SIG-M5 treated with dmso at 0.1 percent for 504 hours (cell line): ENCODE results near the gene DNAI1.

Experiments used
- DNase-seq: peaks from one replicate; lab custom pipeline; 2025; ENCODE audit not compliant: unreplicated experiment; lab: John Stamatoyannopoulos, UW

The DNAI1 gene

DNA sequence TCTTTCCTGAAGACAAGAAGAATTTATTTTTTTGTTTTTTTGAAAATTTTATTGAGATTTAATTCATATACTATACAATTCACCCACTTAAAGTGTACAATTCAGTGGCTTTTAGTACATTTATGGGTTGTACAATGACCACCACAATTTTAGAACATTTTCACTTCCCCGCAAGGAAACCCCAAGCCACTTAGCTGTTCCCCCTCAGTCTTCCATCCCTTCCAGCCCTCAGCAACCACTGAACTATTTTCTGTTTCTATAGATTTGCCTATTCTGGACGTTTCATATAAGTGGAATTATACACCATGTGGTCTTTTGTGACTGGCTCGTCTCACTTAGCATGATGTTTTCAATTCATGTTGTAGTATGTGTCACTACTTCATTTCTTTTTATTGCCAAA lies 28.0 kb downstream of the DNAI1 start:
- DNase-seq = no peak

- DNase-seq = no peak
Measured at GRCh38 chr9:34490360-34490759, 31.8 kb downstream of the DNAI1 start.

GRCh38 chr9:34490760-34491159 lies 32.2 kb downstream of the DNAI1 start:
- no peak for DNase-seq

DNA sequence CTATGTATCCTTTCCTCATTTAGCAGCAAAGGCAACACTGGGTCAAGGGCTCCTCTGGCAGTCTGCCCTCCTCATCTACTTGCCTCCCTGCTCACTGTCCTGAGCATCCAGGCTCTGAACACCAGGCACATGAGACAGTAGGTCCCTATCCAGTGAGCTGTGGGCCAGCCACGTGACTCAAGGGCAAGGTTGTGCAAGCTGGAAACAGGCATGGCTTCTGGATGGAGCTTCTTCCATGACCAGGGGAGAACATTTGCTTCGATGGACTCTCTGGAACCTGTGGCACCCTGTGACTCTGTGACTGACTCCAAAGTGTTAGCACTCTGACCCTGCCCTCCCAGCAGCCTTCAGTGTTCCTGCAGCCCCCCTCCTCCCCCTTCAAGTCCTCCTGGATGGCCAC lies 33.0 kb downstream of the DNAI1 start:
- no peak for DNase-seq

GRCh38 chr9:34492051-34492450 lies 33.4 kb downstream of the DNAI1 start:
- no peak for DNase-seq

- DNase-seq = peak; percentile 5
Measured at GRCh38 chr9:34493972-34494535, 35.4 kb downstream of the DNAI1 start.

- no peak for DNase-seq
Measured at GRCh38 chr9:34496149-34496712, 37.6 kb downstream of the DNAI1 start.

DNA sequence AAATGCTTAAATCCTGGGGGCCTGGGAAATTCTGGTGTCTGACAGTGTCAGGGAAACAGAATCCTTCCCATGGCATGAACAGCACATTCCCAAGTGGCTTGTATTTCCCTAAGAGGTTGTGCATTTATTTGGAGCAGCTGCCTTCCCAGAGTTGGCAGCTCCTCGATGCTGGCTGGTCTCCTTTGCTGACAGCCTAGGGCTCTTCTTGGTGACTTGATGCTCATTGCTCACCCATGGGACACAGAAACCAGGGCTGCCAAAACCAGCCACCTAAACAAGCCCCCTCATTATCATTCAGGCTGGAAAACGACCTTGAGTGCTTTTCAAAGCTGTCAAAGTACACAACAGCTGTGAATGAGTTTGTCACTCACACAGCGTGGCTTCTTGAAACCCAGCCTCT lies 39.9 kb downstream of the DNAI1 start:
- DNase-seq = no peak

- no peak for DNase-seq
Measured at GRCh38 chr9:34499076-34499475, 40.5 kb downstream of the DNAI1 start.

- no peak for DNase-seq
Measured at GRCh38 chr9:34500623-34501267, 42.1 kb downstream of the DNAI1 start.

DNA sequence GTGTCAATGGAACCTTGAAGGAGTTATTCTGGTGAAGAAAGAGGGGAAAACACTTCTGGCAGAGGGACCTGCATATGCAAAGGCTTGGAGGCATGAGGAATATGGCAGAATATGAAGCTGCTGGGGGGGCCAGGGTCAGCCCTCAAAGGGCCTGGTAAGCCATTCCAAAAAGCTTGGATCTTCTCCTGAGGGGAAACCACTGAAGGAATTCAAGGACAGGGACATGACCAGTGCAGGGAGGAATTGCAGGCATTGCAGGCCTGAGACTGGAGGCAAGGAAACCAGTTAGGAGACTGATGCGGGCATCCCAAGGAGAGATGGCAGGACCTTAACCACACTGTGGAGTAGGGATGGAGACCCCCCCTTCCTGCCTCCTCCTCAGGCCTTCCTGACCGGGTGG lies 42.8 kb downstream of the DNAI1 start:
- DNase-seq = no peak

DNA sequence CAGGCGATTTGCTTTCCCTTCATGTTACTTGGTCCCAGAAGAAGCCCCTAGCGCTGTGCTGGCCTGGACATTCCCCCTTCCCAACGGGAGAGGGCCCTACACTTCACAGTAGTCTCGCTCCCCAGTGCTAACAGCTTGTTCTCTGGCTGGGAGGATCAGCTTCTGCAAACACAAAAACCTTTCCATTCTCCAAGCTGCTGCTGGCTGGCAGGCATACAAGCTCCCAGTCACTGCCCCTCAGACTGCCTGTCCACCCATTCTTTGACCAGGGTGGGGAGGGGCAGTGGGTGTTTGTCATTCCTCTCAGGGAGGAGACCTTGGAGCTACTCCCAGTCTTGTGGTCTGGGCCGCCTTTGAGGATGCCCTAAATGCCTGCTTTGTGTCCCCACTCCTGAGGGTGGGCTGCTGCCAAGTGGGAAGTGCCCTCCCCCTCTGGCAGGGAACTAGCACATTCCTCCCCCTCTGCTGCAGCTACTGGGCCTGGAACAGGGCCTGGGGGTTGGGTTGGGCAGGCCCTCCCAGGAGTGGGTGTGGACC lies 43.4 kb downstream of the DNAI1 start:
- DNase-seq = no peak

DNA sequence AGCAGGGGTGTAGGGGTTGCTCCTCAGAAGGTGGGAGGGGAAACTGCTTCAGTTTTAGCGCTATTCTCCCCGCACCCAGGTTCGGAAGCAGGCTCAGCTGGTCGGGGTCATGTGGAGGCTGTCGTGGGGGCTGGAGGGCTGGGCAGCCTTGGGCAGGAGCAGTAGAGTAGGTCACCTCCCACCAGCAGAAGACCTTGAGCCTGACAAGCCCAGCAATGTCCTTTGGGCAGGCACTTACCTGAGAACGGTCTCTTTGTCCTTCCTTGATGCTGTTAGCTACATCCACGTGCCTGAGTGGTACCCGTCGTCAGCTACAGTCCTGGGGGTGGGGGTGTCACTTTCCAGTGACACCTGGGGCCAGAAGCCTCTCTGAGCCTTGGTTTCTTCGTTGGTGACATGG lies 43.9 kb downstream of the DNAI1 start:
- DNase-seq = no peak

GRCh38 chr9:34502891-34503290 lies 44.3 kb downstream of the DNAI1 start:
- no peak for DNase-seq

GRCh38 chr9:34503406-34503805 lies 44.8 kb downstream of the DNAI1 start:
- no peak for DNase-seq

- no peak for DNase-seq
Measured at GRCh38 chr9:34505370-34506120, 46.9 kb downstream of the DNAI1 start.

DNA sequence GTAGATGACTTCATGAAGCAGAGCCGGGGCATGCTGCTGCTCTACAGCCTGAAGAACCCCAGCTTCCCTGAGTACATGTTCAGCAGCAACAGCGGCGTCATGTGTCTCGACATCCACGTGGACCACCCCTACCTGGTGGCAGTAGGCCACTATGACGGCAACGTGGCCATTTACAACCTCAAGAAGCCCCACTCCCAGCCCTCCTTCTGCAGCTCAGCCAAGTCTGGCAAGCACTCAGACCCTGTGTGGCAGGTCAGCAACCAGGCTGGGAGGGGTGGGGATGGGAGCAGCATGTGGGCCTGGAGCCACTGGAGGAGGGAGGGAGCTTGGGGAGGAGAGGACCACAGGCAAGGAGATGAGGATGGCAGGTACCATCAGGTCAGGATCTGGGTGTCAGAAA lies 48.0 kb downstream of the DNAI1 start:
- no peak for DNase-seq

- no peak for DNase-seq
Measured at GRCh38 chr9:34507556-34507955, 49.0 kb downstream of the DNAI1 start.

GRCh38 chr9:34507966-34508365 lies 49.4 kb downstream of the DNAI1 start:
- peak; percentile 14 for DNase-seq

GRCh38 chr9:34508463-34508862 lies 49.9 kb downstream of the DNAI1 start:
- no peak for DNase-seq

- no peak for DNase-seq
Measured at GRCh38 chr9:34508951-34509350, 50.3 kb downstream of the DNAI1 start.
